ENCODE data around the gene CLMP.
A peak's percentile ranks its signal among the peaks of the same experiment; 100 is the strongest.

CLMP gene

GRCh38 chr11:123213307-123213771, 18.3 kb upstream of the CLMP start (continued):
- no peak for TF ChIP-seq GLIS2 (tag by site-specific recombination; IDR thresholded peaks at IDR 0.05)
- TF ChIP-seq, protein P1, sequence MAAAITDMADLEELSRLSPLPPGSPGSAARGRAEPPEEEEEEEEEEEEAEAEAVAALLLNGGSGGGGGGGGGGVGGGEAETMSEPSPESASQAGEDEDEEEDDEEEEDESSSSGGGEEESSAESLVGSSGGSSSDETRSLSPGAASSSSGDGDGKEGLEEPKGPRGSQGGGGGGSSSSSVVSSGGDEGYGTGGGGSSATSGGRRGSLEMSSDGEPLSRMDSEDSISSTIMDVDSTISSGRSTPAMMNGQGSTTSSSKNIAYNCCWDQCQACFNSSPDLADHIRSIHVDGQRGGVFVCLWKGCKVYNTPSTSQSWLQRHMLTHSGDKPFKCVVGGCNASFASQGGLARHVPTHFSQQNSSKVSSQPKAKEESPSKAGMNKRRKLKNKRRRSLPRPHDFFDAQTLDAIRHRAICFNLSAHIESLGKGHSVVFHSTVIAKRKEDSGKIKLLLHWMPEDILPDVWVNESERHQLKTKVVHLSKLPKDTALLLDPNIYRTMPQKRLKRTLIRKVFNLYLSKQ (tag by site-specific recombination; IDR thresholded peaks at IDR 0.05; ENCODE audit: borderline replicate concordance) = no peak
- TF ChIP-seq ZNF664 (tag by site-specific recombination; IDR thresholded peaks at IDR 0.05) = peak; percentile 44; the same call in 1 of the 2 replicates
- no peak for TF ChIP-seq ZNF16 (tag by site-specific recombination; IDR thresholded peaks at IDR 0.05; ENCODE audit: low read depth)
- peak; percentile 15; the same call in 1 of the 2 replicates for TF ChIP-seq ZBTB21 (tag by site-specific recombination; IDR thresholded peaks at IDR 0.05)
- TF ChIP-seq, protein P2, sequence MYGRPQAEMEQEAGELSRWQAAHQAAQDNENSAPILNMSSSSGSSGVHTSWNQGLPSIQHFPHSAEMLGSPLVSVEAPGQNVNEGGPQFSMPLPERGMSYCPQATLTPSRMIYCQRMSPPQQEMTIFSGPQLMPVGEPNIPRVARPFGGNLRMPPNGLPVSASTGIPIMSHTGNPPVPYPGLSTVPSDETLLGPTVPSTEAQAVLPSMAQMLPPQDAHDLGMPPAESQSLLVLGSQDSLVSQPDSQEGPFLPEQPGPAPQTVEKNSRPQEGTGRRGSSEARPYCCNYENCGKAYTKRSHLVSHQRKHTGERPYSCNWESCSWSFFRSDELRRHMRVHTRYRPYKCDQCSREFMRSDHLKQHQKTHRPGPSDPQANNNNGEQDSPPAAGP (tag by site-specific recombination; IDR thresholded peaks at IDR 0.05) = no peak
- TF ChIP-seq ZNF112 (tag by site-specific recombination; IDR thresholded peaks at IDR 0.05) = no peak
- peak; percentile 87 for TF ChIP-seq PRDM4 (tag by site-specific recombination; IDR thresholded peaks at IDR 0.05)
- no peak for TF ChIP-seq ZNF114 (tag by site-specific recombination; IDR thresholded peaks at IDR 0.05)
- no peak for TF ChIP-seq ZNF48 (tag by site-specific recombination; IDR thresholded peaks at IDR 0.05)
- TF ChIP-seq, protein P3, sequence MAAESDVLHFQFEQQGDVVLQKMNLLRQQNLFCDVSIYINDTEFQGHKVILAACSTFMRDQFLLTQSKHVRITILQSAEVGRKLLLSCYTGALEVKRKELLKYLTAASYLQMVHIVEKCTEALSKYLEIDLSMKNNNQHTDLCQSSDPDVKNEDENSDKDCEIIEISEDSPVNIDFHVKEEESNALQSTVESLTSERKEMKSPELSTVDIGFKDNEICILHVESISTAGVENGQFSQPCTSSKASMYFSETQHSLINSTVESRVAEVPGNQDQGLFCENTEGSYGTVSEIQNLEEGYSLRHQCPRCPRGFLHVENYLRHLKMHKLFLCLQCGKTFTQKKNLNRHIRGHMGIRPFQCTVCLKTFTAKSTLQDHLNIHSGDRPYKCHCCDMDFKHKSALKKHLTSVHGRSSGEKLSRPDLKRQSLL (tag by site-specific recombination; IDR thresholded peaks at IDR 0.05) = 0 out of 2 replicates have a peak, but pooled peaks have one; percentile 27
- TF ChIP-seq, protein P4, sequence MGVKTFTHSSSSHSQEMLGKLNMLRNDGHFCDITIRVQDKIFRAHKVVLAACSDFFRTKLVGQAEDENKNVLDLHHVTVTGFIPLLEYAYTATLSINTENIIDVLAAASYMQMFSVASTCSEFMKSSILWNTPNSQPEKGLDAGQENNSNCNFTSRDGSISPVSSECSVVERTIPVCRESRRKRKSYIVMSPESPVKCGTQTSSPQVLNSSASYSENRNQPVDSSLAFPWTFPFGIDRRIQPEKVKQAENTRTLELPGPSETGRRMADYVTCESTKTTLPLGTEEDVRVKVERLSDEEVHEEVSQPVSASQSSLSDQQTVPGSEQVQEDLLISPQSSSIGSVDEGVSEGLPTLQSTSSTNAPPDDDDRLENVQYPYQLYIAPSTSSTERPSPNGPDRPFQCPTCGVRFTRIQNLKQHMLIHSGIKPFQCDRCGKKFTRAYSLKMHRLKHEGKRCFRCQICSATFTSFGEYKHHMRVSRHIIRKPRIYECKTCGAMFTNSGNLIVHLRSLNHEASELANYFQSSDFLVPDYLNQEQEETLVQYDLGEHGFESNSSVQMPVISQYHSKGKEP (tag by site-specific recombination; IDR thresholded peaks at IDR 0.05) = peak; percentile 69
- no peak for TF ChIP-seq ZNF19 (tag by site-specific recombination; IDR thresholded peaks at IDR 0.05; ENCODE audit: low read depth)
- TF ChIP-seq, protein P5, sequence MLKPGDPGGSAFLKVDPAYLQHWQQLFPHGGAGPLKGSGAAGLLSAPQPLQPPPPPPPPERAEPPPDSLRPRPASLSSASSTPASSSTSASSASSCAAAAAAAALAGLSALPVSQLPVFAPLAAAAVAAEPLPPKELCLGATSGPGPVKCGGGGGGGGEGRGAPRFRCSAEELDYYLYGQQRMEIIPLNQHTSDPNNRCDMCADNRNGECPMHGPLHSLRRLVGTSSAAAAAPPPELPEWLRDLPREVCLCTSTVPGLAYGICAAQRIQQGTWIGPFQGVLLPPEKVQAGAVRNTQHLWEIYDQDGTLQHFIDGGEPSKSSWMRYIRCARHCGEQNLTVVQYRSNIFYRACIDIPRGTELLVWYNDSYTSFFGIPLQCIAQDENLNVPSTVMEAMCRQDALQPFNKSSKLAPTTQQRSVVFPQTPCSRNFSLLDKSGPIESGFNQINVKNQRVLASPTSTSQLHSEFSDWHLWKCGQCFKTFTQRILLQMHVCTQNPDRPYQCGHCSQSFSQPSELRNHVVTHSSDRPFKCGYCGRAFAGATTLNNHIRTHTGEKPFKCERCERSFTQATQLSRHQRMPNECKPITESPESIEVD (tag by site-specific recombination; IDR thresholded peaks at IDR 0.05) = peak; percentile 99
- TF ChIP-seq ZSCAN30 (tag by site-specific recombination; IDR thresholded peaks at IDR 0.05) = peak; percentile 71; the same call in 1 of the 2 replicates
- no peak for TF ChIP-seq ZNF768 (tag by site-specific recombination; IDR thresholded peaks at IDR 0.05)
- no peak for TF ChIP-seq KLF9 (tag by site-specific recombination; IDR thresholded peaks at IDR 0.05; ENCODE audit: low read depth)
- no peak for TF ChIP-seq ZNF184 (tag by site-specific recombination; IDR thresholded peaks at IDR 0.05)
- no peak for TF ChIP-seq ZNF391 (tag by site-specific recombination; IDR thresholded peaks at IDR 0.05; ENCODE audit: borderline replicate concordance, low read depth)
- no peak for TF ChIP-seq ZNF549 (tag by site-specific recombination; IDR thresholded peaks at IDR 0.05)
- TF ChIP-seq ZNF639 (tag by site-specific recombination; IDR thresholded peaks at IDR 0.05) = 0 out of 2 replicates have a peak, but pooled peaks have one; percentile 22
- TF ChIP-seq MYNN (tag by site-specific recombination; IDR thresholded peaks at IDR 0.05; ENCODE audit: borderline replicate concordance) = no peak
- peak; percentile 81; the same call in 1 of the 2 replicates for TF ChIP-seq ZNF580 (tag by site-specific recombination; IDR thresholded peaks at IDR 0.05)
- TF ChIP-seq FEZF1 (tag by site-specific recombination; IDR thresholded peaks at IDR 0.05) = peak; percentile 97
- TF ChIP-seq ZNF623 (tag by site-specific recombination; IDR thresholded peaks at IDR 0.05) = no peak
- TF ChIP-seq, protein P6, sequence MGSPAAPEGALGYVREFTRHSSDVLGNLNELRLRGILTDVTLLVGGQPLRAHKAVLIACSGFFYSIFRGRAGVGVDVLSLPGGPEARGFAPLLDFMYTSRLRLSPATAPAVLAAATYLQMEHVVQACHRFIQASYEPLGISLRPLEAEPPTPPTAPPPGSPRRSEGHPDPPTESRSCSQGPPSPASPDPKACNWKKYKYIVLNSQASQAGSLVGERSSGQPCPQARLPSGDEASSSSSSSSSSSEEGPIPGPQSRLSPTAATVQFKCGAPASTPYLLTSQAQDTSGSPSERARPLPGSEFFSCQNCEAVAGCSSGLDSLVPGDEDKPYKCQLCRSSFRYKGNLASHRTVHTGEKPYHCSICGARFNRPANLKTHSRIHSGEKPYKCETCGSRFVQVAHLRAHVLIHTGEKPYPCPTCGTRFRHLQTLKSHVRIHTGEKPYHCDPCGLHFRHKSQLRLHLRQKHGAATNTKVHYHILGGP (tag by site-specific recombination; IDR thresholded peaks at IDR 0.05) = no peak
- peak; percentile 84 for TF ChIP-seq ZEB2 (tag by site-specific recombination; IDR thresholded peaks at IDR 0.05)
